ENCODE data around the gene MRLN.

DNA sequence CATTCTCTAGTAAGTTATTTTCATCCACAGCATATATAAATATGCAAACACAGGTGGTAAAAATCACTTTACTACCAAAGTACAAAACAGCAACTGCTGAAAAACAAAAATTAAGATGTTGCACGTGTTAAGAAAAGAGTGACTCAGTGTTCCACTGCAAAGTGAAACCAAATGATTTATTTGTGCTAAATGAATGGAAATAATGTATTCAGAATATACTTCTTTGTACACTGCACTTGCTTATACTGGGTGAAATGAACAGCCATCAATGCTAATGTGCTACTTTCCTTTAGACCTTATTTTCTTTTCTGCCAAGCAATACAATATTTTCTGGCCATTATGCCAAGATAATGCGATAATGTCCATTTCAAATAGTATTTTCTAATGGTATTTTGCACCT, 38.3 kb upstream of the MRLN start:
- TF ChIP-seq SIN3A (IDR thresholded peaks at IDR 0.05; ENCODE audit: borderline replicate concordance, low read depth, low read length) = no peak
- no peak for TF ChIP-seq RAD21 (IDR thresholded peaks at IDR 0.05; ENCODE audit: low read length)
- TF ChIP-seq, protein P1, sequence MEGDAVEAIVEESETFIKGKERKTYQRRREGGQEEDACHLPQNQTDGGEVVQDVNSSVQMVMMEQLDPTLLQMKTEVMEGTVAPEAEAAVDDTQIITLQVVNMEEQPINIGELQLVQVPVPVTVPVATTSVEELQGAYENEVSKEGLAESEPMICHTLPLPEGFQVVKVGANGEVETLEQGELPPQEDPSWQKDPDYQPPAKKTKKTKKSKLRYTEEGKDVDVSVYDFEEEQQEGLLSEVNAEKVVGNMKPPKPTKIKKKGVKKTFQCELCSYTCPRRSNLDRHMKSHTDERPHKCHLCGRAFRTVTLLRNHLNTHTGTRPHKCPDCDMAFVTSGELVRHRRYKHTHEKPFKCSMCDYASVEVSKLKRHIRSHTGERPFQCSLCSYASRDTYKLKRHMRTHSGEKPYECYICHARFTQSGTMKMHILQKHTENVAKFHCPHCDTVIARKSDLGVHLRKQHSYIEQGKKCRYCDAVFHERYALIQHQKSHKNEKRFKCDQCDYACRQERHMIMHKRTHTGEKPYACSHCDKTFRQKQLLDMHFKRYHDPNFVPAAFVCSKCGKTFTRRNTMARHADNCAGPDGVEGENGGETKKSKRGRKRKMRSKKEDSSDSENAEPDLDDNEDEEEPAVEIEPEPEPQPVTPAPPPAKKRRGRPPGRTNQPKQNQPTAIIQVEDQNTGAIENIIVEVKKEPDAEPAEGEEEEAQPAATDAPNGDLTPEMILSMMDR (IDR thresholded peaks at IDR 0.05) = no peak
- no peak for TF ChIP-seq ZBTB33 (IDR thresholded peaks at IDR 0.05; ENCODE audit: borderline replicate concordance, low read depth)

Data from SK-N-SH (cell line).